SK-N-SH (cell line): ENCODE data around the gene SON. TPM values are rescaled to one million over a fixed set of nuclear protein-coding genes. Genes with fewer than 3 reads are reported as not detected.

Experiments
- CTCF ChIA-PET: fragments of 300-600, 350-600 bp; formaldehyde crosslinking; extraction: SDS; loops from one replicate; lab custom pipeline; 2021; lab: Yijun Ruan, JAX
- POLR2A ChIA-PET: fragments of 350-600 bp; sonication (Branson Sonifier 250); formaldehyde crosslinking; extraction: SDS; loops from one replicate; lab custom pipeline; 2020; ENCODE audit warnings: antibody characterized with exemption, inconsistent platforms; lab: Yijun Ruan, JAX
- DNase-seq: peaks from one replicate; pipeline ENCODE4 v3.0.0; 2012
- H2AFZ ChIP-seq: fragments of 200-600 bp; sonication (generic); 2 replicates; pipeline ENCODE4 v1.8.1; 2016; ENCODE audit warnings: antibody characterized with exemption, mild to moderate bottlenecking, low read depth
- H3F3A ChIP-seq: fragments of 200-600 bp; sonication (generic); replicated peaks from 2 replicates; pipeline ENCODE3; 2016; ENCODE audit warnings: antibody characterized with exemption, mild to moderate bottlenecking; ENCODE audit not compliant: insufficient read depth
- H3K27ac ChIP-seq, 2 experiments: fragments of 200-500 bp in 1 of 2; fragments of 200-600 bp in 1 of 2; sonication (Bioruptor generic) in 1 of 2; sonication (generic), shearing (Covaris generic) in 1 of 2; 2 replicates each; pipeline versions ENCODE4 v1.5.1 to v1.6.1; 2014 to 2016; ENCODE audit warnings: low read depth in 2 of 2, inconsistent platforms in 1 of 2, low read length in 1 of 2, mild to moderate bottlenecking in 1 of 2, mixed read lengths in 1 of 2
- H3K27me3 ChIP-seq: fragments of 200-600 bp; sonication (generic), shearing (Covaris generic); 2 replicates; pipeline ENCODE4 v1.6.1; 2016; ENCODE audit warnings: mixed run types; ENCODE audit not compliant: insufficient read depth
- H3K36me3 ChIP-seq, 2 experiments: fragments of 200-500 bp in 1 of 2; fragments of 200-600 bp in 1 of 2; sonication (Bioruptor generic) in 1 of 2; sonication (generic) in 1 of 2; replicated peaks in 1 of 2; 2 replicates each; pipeline versions ENCODE3 to v1.5.1; 2014 to 2016; ENCODE audit warnings: low read length in 1 of 2, mild to moderate bottlenecking in 1 of 2; ENCODE audit not compliant: insufficient read depth in 2 of 2, control insufficient read depth in 1 of 2
- H3K4me1 ChIP-seq, 2 experiments: fragments of 200-500 bp in 1 of 2; fragments of 200-600 bp in 1 of 2; sonication (Bioruptor generic) in 1 of 2; sonication (generic), shearing (Covaris generic) in 1 of 2; 2 replicates each; pipeline versions ENCODE4 v1.5.1 to v1.6.1; 2014 to 2016; ENCODE audit warnings: low read depth in 1 of 2, low read length in 1 of 2, mixed run types in 1 of 2; ENCODE audit not compliant: insufficient read depth in 2 of 2, control insufficient read depth in 1 of 2
- H3K4me2 ChIP-seq: fragments of 200-600 bp; sonication (generic), shearing (Covaris generic); 2 replicates; pipeline ENCODE4 v1.6.1; 2017; ENCODE audit warnings: mixed run types
- H3K4me3 ChIP-seq, 2 experiments: fragments of 200-500 bp in 1 of 2; fragments of 200-600 bp in 1 of 2; sonication (Bioruptor generic) in 1 of 2; sonication (generic), shearing (Covaris generic) in 1 of 2; 2 replicates each; pipeline versions ENCODE4 v1.5.1 to v1.8.1; 2014 to 2016; ENCODE audit warnings: low read depth in 2 of 2, inconsistent platforms in 1 of 2, low read length in 1 of 2, mild to moderate bottlenecking in 1 of 2, mixed read lengths in 1 of 2, moderate library complexity in 1 of 2
- H3K79me2 ChIP-seq: fragments of 200-600 bp; sonication (generic); 2 replicates; pipeline ENCODE4 v1.8.1; 2017; ENCODE audit warnings: mild to moderate bottlenecking; ENCODE audit not compliant: insufficient read depth
- H3K9ac ChIP-seq: fragments of 200-600 bp; sonication (generic); 2 replicates; pipeline ENCODE4 v1.6.1; 2017; ENCODE audit warnings: mixed run types
- H3K9me2 ChIP-seq: fragments of 200-600 bp; sonication (generic); 2 replicates; pipeline ENCODE4 v1.6.1; 2017; ENCODE audit warnings: mixed run types
- H3K9me3 ChIP-seq: fragments of 200-600 bp; sonication (generic); 2 replicates; pipeline ENCODE4 v1.6.1; 2017; ENCODE audit warnings: mixed run types, mild to moderate bottlenecking, moderate library complexity
- H4K20me1 ChIP-seq: fragments of 200-600 bp; sonication (generic); 2 replicates; pipeline ENCODE4 v1.6.1; 2017; ENCODE audit warnings: mild to moderate bottlenecking, mixed run types; ENCODE audit not compliant: insufficient read depth
- EP300 ChIP-seq, 2 experiments: IDR thresholded peaks; 2 replicates each; pipeline versions ENCODE4 v1.4.0 to v1.6.1; 2012; ENCODE audit warnings: borderline replicate concordance in 1 of 2, low read depth in 1 of 2, low read length in 1 of 2
- EZH2phosphoT487 ChIP-seq: fragments of 200-600 bp; sonication (generic); IDR thresholded peaks from 2 replicates; pipeline ENCODE4 v1.6.1; 2017; ENCODE audit warnings: low read depth, mixed run types, mild to moderate bottlenecking, antibody characterized with exemption, moderate library complexity, borderline replicate concordance
- FOXJ3 ChIP-seq: sonication (generic); formaldehyde crosslinking; IDR thresholded peaks from 2 replicates; pipeline ENCODE4 v1.5.1; 2020; ENCODE audit warnings: mild to moderate bottlenecking, missing genetic modification reagents
- MAX ChIP-seq: IDR thresholded peaks from 2 replicates; pipeline ENCODE4 v1.4.0; 2012; ENCODE audit warnings: low read depth
- NFIC ChIP-seq: IDR thresholded peaks from 2 replicates; pipeline ENCODE4 v1.4.0; 2012; ENCODE audit warnings: borderline replicate concordance
- NRF1 ChIP-seq: IDR thresholded peaks from 2 replicates; pipeline ENCODE4 v1.6.1; 2012; ENCODE audit warnings: low read depth, mild to moderate bottlenecking, low read length
- RCOR1 ChIP-seq: fragments of 150-350 bp; IDR thresholded peaks from 2 replicates; pipeline ENCODE4 v1.6.1; 2017; ENCODE audit warnings: antibody characterized with exemption, low read length
- RFX5 ChIP-seq: IDR thresholded peaks from 2 replicates; pipeline ENCODE4 v1.6.1; 2012; ENCODE audit warnings: mild to moderate bottlenecking, improper control_type of control experiment, low read length
- RXRA ChIP-seq: IDR thresholded peaks from 2 replicates; pipeline ENCODE4 v1.4.0; 2012; ENCODE audit warnings: low read depth, mild to moderate bottlenecking, borderline replicate concordance
- SIN3A ChIP-seq: IDR thresholded peaks from 2 replicates; pipeline ENCODE4 v1.6.1; 2012; ENCODE audit warnings: low read depth, mild to moderate bottlenecking, low read length, moderate library complexity, borderline replicate concordance
- TEAD4 ChIP-seq: IDR thresholded peaks from 2 replicates; pipeline ENCODE4 v1.4.0; 2012; ENCODE audit warnings: mild to moderate bottlenecking, borderline replicate concordance; ENCODE audit not compliant: insufficient read depth
- ZBTB33 ChIP-seq: IDR thresholded peaks from 2 replicates; pipeline ENCODE4 v1.4.0; 2012; ENCODE audit warnings: low read depth, borderline replicate concordance
- WGBS: methylation state at CpG from one replicate; pipeline ENCODE4 v1.1.6; 2017; ENCODE audit warnings: low lambda C conversion rate; 5-methylcytosine and 5-hydroxymethylcytosine counted together
- polyA plus RNA-seq, 3 experiments: library from polyadenylated mRNA; depleted of rRNA; stranded (reverse); fragments of >200 nt; gene quantifications; 2 replicates each; pipeline ENCODE4 v1.2.3, GENCODE V29; 2012
- TF ChIP-seq, protein P1 (sequence below): fragments of 150-350 bp; IDR thresholded peaks from 2 replicates; pipeline ENCODE4 v1.6.1; 2017; ENCODE audit warnings: antibody characterized with exemption, low read length, low read depth, borderline replicate concordance
- TF ChIP-seq, protein P2 (sequence below): fragments of 200-600 bp; sonication (generic); IDR thresholded peaks from 2 replicates; pipeline ENCODE4 v1.6.1; 2017; ENCODE audit warnings: antibody characterized with exemption, mild to moderate bottlenecking, moderate library complexity

SON gene
- polyA plus RNA-seq, 1 of the 3 experiments (the other 2 are of a cell fraction) = 45.9 TPM

GRCh38 chr21:33518899-33519298 is 23.9 kb upstream of the SON start:
- Histone ChIP-seq H3K36me3 (peaks cover 61 to 73% of the 10 kb centered on the region in 2 experiments), H3K27me3 (no peaks in the 10 kb centered on the region), H2AFZ (no peak overlapping the region), H3K9ac (no peak overlapping the region), H3K27ac (no peak overlapping the region), H3K4me3 (no peak overlapping the region), H3K9me3 (no peaks in the 10 kb centered on the region), H3K9me2 (no peaks in the 10 kb centered on the region), H3F3A (peaks cover 9% of the 10 kb centered on the region), H3K79me2 (no peaks in the 10 kb centered on the region), H3K4me1 (no peaks in the 10 kb centered on the region), H4K20me1 (no peaks in the 10 kb centered on the region), H3K4me2 (no peak overlapping the region)
- WGBS = over 99% methylated on average over 4 of the region's 4 CpGs
- ChIA-PET CTCF (interaction anchor here (0.9 kb wide), 1 partner anchor 39 kb away, joined by 3 read pairs; the partner anchor contains the start of gene TMEM50B), POLR2A (no interaction called here)
- no peak for TF ChIP-seq EP300 (IDR thresholded peaks at IDR 0.05; ENCODE audit: borderline replicate concordance in 1 of 2, low read depth in 1 of 2, low read length in 1 of 2)
- TF ChIP-seq, protein P1, sequence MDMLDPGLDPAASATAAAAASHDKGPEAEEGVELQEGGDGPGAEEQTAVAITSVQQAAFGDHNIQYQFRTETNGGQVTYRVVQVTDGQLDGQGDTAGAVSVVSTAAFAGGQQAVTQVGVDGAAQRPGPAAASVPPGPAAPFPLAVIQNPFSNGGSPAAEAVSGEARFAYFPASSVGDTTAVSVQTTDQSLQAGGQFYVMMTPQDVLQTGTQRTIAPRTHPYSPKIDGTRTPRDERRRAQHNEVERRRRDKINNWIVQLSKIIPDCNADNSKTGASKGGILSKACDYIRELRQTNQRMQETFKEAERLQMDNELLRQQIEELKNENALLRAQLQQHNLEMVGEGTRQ = no peak
- TF ChIP-seq FOXJ3 (CRISPR knock-in tag) = no peak
- TF ChIP-seq RXRA = no peak
- no peak for TF ChIP-seq RCOR1
- TF ChIP-seq ZBTB33 = no peak
- TF ChIP-seq RFX5 = no peak
- TF ChIP-seq, protein P2, sequence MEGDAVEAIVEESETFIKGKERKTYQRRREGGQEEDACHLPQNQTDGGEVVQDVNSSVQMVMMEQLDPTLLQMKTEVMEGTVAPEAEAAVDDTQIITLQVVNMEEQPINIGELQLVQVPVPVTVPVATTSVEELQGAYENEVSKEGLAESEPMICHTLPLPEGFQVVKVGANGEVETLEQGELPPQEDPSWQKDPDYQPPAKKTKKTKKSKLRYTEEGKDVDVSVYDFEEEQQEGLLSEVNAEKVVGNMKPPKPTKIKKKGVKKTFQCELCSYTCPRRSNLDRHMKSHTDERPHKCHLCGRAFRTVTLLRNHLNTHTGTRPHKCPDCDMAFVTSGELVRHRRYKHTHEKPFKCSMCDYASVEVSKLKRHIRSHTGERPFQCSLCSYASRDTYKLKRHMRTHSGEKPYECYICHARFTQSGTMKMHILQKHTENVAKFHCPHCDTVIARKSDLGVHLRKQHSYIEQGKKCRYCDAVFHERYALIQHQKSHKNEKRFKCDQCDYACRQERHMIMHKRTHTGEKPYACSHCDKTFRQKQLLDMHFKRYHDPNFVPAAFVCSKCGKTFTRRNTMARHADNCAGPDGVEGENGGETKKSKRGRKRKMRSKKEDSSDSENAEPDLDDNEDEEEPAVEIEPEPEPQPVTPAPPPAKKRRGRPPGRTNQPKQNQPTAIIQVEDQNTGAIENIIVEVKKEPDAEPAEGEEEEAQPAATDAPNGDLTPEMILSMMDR = no peak
- no peak for TF ChIP-seq SIN3A
- TF ChIP-seq NRF1 = no peak
- no peak for TF ChIP-seq MAX
- TF ChIP-seq EZH2phosphoT487 = no peak
- TF ChIP-seq TEAD4 = no peak
- no peak for TF ChIP-seq NFIC
- TF ChIP-seq, all 33 proteins: peak for 0
- DNase-seq = no peak
